ENCODE results near the gene CLIP2.
A peak's percentile ranks its signal among the peaks of the same experiment; 100 is the strongest.
"Not testable (repeated sequence)": the region's sequence is repeated elsewhere in the genome, so short reads cannot be mapped to it uniquely, and the experiment has no call there.

The CLIP2 gene

GRCh38 chr7:74411571-74411970 is 122.4 kb downstream of the CLIP2 start:
- H3K27ac Mint-ChIP-seq; DNase-seq (ENCODE audit: low spot score in 2 of 2); ATAC-seq (ENCODE audit: low read depth); H3K4me1 Mint-ChIP-seq; H3K4me3 Mint-ChIP-seq; H3K36me3 Mint-ChIP-seq; H3K27me3 Mint-ChIP-seq; H3K9me3 Mint-ChIP-seq: not testable (repeated sequence)

DNA sequence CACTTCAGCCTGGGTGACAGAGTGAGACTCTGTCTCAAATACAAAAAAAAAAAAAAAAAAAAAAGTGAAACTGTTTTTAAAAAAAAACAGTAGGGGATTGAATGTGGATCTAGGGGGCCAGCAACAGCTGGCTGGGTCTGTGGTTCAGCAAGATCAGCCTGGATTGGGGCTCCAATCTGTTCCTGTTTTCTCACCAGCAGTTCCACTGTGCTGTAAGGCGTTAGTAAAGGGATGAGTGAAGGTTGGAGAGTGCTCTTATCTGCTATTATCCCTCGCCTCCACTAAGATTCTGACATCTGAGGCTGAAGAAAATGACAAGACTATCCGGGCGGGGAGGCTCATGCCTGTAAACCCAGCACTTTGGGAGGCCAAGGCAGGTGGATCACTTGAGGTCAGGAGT is 122.8 kb downstream of the CLIP2 start:
- Mint-ChIP-seq H3K27ac (no peak overlapping the region), H3K36me3 (no peaks in the 10 kb centered on the region), H3K4me3 (no peak overlapping the region), H3K9me3 (no peaks in the 10 kb centered on the region), H3K27me3 (peaks cover 3% of the 10 kb centered on the region), H3K4me1 (no peaks in the 10 kb centered on the region)
- ATAC-seq (ENCODE audit: low read depth), result no peak
- DNase-seq (ENCODE audit: low spot score in 2 of 2), result no peak

DNA sequence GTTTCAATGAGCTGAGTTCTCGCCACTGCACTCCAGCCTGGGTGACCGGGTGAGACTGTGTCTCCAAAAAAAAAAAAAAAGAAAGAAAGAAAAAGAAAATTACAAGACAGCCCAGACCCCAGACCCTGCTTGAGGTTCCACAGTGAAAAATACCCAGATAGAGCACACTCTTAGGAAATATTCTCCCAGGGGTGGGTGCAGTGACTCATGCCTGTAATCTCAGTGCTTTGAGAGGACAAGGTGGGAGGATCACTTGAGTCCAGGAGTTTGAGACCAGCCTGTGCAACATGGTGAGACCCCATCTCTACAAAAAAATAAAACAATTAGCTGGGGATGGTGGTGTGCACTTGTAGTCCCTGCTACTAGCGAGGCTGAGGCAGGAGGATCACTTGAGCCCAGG is 123.4 kb downstream of the CLIP2 start:
- H3K4me3 Mint-ChIP-seq, result no peak overlapping the region
- no peak overlapping the region for H3K27ac Mint-ChIP-seq
- H3K4me1 Mint-ChIP-seq, result peaks cover 2% of the 10 kb centered on the region
- no peaks in the 10 kb centered on the region for H3K36me3 Mint-ChIP-seq
- H3K9me3 Mint-ChIP-seq, result no peaks in the 10 kb centered on the region
- H3K27me3 Mint-ChIP-seq, result peaks cover 3% of the 10 kb centered on the region
- DNase-seq (ENCODE audit: low spot score in 2 of 2) (no peak), ATAC-seq (ENCODE audit: low read depth) (no peak)

DNA sequence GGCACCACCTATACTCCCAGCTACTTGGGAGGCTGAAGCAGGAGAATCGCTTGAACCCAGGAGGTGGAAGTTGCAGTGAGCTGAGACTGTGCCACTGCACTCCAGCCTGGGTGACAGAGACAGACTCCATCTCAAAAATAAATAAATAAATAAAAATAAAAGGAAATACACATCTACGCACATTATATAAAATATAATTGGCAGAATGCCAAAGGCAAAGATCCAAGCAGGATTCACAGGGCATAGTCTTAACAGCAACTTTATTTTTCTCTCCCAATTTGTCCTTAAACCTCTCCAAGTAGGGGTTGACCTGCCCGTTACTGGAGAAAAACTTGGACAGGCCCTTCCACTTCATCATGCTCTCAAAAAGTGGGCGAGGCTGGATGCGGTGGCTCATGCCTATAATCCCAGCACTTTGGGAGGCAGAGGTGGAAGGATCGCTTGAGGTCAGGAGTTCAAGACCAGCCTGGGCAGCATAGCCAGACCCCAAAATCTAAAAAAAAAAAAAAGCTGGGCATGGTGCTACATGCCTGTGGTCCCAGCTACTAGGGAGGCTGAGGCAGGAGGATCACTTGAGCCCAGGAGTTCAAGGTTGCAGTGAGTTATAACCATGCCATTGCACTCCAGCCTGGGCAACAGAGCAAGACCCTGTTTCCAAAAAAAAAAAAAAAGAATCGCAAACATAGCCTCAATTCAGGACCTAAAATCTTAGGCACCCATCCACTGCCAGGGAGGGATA is 125.6 kb downstream of the CLIP2 start:
- H3K4me1 Mint-ChIP-seq, H3K4me3 Mint-ChIP-seq, H3K9me3 Mint-ChIP-seq: not testable (repeated sequence)

GRCh38 chr7:74417419-74417971 is 128.3 kb downstream of the CLIP2 start:
- Mint-ChIP-seq H3K4me3 (no peak overlapping the region), H3K27ac (no peak overlapping the region), H3K27me3 (no peaks in the 10 kb centered on the region), H3K4me1 (peaks cover 4% of the 10 kb centered on the region), H3K9me3 (no peaks in the 10 kb centered on the region), H3K36me3 (no peaks in the 10 kb centered on the region)
- DNase-seq (ENCODE audit: low spot score in 2 of 2) (peak; percentile 58 to 60), ATAC-seq (ENCODE audit: low read depth) (peak; percentile 59)

More for the DNA sequence above, 125.6 kb downstream of the CLIP2 start:
- not testable (repeated sequence) for H3K36me3 Mint-ChIP-seq; H3K27me3 Mint-ChIP-seq; ATAC-seq (ENCODE audit: low read depth); H3K27ac Mint-ChIP-seq; DNase-seq (ENCODE audit: low spot score in 2 of 2)

DNA sequence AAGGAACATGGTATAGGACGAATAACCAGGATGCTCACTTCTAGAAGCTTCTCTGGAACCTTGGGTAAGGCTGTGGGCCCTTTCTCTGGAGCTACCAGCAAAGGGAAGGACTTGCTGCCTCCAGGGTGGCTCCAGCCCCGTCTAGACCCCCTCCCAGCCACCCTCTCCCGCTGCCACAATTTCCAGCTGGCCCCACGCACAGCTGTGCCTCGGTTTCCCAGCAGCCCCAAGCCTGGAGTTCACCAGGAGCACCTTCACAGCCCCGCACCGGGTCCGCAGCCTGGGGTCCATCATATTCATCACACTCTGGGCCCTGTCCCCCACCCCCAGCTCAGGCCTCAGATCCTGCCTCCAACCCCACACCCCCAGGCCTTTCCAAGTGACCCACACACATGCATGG is 128.9 kb downstream of the CLIP2 start:
- H3K36me3 Mint-ChIP-seq, result no peaks in the 10 kb centered on the region
- H3K9me3 Mint-ChIP-seq, result no peaks in the 10 kb centered on the region
- peaks cover 4% of the 10 kb centered on the region for H3K4me1 Mint-ChIP-seq
- no peak overlapping the region for H3K27ac Mint-ChIP-seq
- no peaks in the 10 kb centered on the region for H3K27me3 Mint-ChIP-seq
- DNase-seq (ENCODE audit: low spot score in 2 of 2) (no peak), ATAC-seq (ENCODE audit: low read depth) (no peak)
- no peak overlapping the region for H3K4me3 Mint-ChIP-seq

- DNase-seq (ENCODE audit: low spot score in 2 of 2), result no peak
- Mint-ChIP-seq H3K36me3 (no peaks in the 10 kb centered on the region), H3K9me3 (no peaks in the 10 kb centered on the region), H3K4me1 (peaks cover 4% of the 10 kb centered on the region), H3K27me3 (no peaks in the 10 kb centered on the region), H3K4me3 (no peak overlapping the region), H3K27ac (no peak overlapping the region)
- ATAC-seq (ENCODE audit: low read depth), result no peak
Measured at GRCh38 chr7:74418538-74418937, 129.3 kb downstream of the CLIP2 start.

DNA sequence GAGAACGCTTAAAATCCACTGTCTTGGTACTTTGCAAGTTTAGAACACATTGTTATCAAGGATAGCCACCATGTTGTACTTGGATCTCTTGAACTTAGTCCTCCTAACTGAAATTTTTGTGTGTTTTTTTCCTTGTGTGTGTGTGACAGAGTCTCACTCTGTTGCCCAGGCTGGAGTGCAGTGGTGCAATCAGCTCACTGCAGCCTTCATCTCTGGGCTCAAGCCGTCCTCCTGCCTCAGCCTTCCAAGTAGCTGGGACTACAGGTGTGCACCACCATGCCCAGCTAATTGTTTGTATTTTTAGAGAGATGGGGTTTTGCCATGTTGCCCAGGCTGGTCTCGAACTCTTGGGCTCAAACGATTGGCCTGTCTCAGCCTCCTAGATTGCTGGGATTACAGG is 130.0 kb downstream of the CLIP2 start:
- not testable (repeated sequence) for H3K9me3 Mint-ChIP-seq; H3K36me3 Mint-ChIP-seq; ATAC-seq (ENCODE audit: low read depth); H3K27ac Mint-ChIP-seq; H3K27me3 Mint-ChIP-seq; H3K4me3 Mint-ChIP-seq; DNase-seq (ENCODE audit: low spot score in 2 of 2); H3K4me1 Mint-ChIP-seq

DNA sequence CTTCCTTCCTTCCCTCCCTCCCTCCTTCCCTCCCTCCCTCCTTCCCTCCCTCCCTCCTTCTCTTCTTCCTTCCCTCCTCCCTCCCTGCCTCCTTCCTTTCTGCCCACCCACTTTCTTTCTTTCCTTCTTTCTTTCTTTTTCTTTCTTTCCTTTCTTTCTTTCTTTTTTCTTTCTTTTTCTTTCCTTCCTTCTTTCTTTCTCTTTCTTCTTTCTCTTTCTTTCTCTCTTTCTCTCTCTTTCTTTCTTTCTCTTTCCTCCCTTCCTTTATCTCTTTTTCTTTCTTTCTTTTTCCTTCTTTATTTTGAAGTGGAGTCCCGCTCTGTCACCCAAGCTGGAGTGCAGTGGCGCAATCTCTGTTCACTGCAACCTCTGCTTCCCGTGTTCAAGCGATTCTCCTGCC is 130.8 kb downstream of the CLIP2 start:
- Mint-ChIP-seq H3K4me3 (no peak overlapping the region), H3K9me3 (no peaks in the 10 kb centered on the region), H3K27ac (no peak overlapping the region), H3K36me3 (no peaks in the 10 kb centered on the region), H3K4me1 (peaks cover 4% of the 10 kb centered on the region), H3K27me3 (no peaks in the 10 kb centered on the region)
- ATAC-seq (ENCODE audit: low read depth), result no peak
- DNase-seq (ENCODE audit: low spot score in 2 of 2), result no peak

GRCh38 chr7:74424291-74424880 is 135.2 kb downstream of the CLIP2 start:
- Mint-ChIP-seq H3K27ac (no peak overlapping the region), H3K4me3 (no peak overlapping the region)

GRCh38 chr7:74428023-74428422 is 138.8 kb downstream of the CLIP2 start:
- no peak for ATAC-seq (ENCODE audit: low read depth)
- Mint-ChIP-seq H3K4me1 (no peaks in the 10 kb centered on the region), H3K9me3 (no peaks in the 10 kb centered on the region), H3K4me3 (no peak overlapping the region), H3K36me3 (no peaks in the 10 kb centered on the region), H3K27me3 (no peaks in the 10 kb centered on the region), H3K27ac (no peak overlapping the region)
- DNase-seq (ENCODE audit: low spot score in 2 of 2), result no peak

More at GRCh38 chr7:74424291-74424880, 135.2 kb downstream of the CLIP2 start:
- H3K27me3 Mint-ChIP-seq, result no peaks in the 10 kb centered on the region
- no peaks in the 10 kb centered on the region for H3K4me1 Mint-ChIP-seq
- no peaks in the 10 kb centered on the region for H3K9me3 Mint-ChIP-seq
- DNase-seq (ENCODE audit: low spot score in 2 of 2) (no peak), ATAC-seq (ENCODE audit: low read depth) (no peak)
- no peaks in the 10 kb centered on the region for H3K36me3 Mint-ChIP-seq

DNA sequence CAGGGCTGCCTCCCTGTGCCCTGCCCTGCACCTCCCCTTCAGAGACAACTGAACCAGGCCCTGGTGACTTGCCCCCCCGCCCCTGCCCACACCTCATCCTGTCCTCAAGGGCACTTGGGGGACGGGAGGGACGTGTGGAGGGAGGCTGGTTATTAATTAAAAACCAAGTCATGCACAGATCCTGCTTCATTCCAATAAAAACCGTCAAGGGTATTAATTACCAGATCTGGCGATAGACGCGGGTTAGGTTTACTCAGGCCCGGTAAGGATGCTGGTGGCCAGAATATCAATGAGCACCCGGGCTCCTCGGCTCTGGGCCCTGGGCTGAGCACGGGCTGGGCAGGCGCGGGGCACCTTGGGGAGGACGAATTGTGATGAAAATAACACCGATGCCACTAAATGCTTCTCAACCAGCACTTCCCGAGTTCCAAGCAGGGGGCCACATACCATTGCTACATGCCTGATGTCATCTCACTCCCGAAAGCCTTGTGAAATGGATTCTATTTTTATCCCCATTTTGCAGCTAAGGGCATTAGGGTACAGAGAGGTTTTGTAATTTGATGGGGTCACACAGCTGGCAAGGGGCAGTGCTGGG is 140.0 kb downstream of the CLIP2 start:
- Mint-ChIP-seq H3K4me3 (no peak overlapping the region), H3K9me3 (no peaks in the 10 kb centered on the region), H3K27ac (no peak overlapping the region), H3K4me1 (no peaks in the 10 kb centered on the region), H3K27me3 (no peaks in the 10 kb centered on the region), H3K36me3 (no peaks in the 10 kb centered on the region)
- DNase-seq (ENCODE audit: low spot score in 2 of 2) (no peak), ATAC-seq (ENCODE audit: low read depth) (no peak)

DNA sequence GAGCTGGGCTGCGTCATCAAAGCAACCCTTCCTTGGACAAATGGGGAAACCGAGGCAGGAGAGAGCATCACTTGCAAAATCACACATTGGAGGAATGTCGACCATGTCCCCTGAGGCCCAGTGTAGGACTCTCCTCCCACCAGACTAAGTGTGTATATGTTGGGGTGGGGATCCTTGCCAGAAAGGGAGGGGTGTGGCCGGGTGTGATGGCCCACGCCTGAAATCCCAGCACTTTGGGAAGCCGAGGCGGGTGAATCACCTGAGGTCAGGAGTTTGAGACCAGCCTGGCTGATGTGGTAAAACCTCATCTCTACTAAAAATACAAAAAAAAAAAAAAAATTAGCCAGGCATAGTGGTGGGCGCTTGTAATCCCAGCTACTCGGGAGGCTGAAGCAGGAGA is 141.2 kb downstream of the CLIP2 start:
- H3K9me3 Mint-ChIP-seq; H3K36me3 Mint-ChIP-seq; H3K4me1 Mint-ChIP-seq; DNase-seq (ENCODE audit: low spot score in 2 of 2); H3K27me3 Mint-ChIP-seq; ATAC-seq (ENCODE audit: low read depth); H3K27ac Mint-ChIP-seq; H3K4me3 Mint-ChIP-seq: not testable (repeated sequence)

DNA sequence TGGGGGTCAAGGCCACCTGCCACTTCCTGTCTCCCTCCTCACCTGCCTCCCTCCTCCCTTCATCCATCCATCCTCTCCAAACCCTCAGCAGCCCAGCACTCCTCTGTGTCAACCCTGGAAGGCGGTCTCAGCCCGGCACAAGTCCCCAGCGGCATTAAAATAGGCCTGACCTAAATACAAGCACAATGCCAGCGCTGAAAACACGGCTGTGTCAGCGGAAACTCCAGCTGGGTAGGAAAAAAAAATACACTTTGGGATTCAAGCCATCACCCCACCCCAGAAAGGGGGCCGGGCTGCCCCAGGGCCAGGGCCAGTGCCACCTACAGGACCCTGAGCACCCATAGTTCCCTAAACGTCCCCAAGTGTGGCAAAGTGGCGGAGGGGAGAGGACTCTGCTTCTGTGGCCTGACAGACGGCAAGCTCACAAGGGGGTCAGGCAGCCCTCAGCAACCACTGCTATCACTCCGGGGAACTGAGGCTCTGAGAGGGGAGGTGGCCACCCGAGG is 141.8 kb downstream of the CLIP2 start:
- no peaks in the 10 kb centered on the region for H3K4me1 Mint-ChIP-seq
- no peaks in the 10 kb centered on the region for H3K36me3 Mint-ChIP-seq

More for the DNA sequence above, 141.8 kb downstream of the CLIP2 start:
- DNase-seq (ENCODE audit: low spot score in 2 of 2) (no peak), ATAC-seq (ENCODE audit: low read depth) (no peak)
- Mint-ChIP-seq H3K27ac (no peak overlapping the region), H3K4me3 (no peak overlapping the region), H3K27me3 (no peaks in the 10 kb centered on the region), H3K9me3 (no peaks in the 10 kb centered on the region)
